GM19467 (cell line): ENCODE measurements around the gene CA5A.
A peak's percentile ranks its signal among the peaks of the same experiment; 100 is the strongest.
"Not testable (repeated sequence)": the region's sequence is repeated elsewhere in the genome, so short reads cannot be mapped to it uniquely, and the experiment has no call there.

ENCODE experiments used
- ATAC-seq: cut with Tn5 transposase; IDR thresholded peaks from one replicate; pipeline ENCODE4 v1.9.1; 2021; ENCODE audit warnings: mild to moderate bottlenecking, moderate library complexity; ENCODE audit not compliant: unreplicated experiment

CA5A gene

DNA sequence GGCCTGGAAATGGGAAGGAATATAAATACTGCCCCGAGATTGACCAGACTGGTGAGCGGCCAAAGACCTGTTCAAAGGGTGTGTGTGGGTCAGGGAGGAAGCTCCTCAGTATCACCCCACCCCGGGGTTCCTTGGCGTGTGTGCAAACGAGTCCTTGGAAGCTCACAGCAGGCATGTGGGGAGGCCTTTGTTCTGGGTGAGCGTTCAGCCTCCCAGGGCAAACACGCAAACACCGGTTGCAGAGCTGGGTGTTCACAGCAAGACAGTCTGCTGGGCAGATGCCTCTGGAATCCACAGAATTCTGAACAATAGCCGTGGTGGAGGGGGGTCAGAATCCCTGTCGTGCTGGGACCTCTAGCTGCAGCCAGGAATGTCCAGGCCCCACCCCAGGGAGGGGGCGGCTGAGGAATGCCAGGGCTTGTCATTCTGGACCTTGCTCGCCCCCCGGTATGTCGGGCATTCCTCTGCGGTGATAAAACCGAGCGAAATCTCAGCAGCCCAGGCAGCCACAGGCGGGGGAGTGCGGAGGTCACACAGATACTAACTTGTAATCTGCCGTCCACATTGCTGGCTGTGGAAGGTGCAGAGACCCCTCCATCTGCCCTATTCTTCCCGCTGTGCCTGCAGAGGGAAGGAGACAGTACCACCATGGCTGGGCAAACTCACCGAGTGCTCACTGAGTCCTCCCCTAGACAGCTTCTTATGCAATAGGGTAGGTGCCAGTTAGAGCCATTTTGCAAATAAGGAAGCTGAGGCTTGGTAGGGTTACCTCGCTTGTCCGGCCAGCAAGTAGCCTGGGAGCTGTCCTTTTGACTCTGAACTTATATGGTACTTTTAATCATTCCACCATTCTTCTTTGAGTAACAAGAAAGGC is 65.7 kb downstream of the CA5A start:
- ATAC-seq, result not testable (repeated sequence)

DNA sequence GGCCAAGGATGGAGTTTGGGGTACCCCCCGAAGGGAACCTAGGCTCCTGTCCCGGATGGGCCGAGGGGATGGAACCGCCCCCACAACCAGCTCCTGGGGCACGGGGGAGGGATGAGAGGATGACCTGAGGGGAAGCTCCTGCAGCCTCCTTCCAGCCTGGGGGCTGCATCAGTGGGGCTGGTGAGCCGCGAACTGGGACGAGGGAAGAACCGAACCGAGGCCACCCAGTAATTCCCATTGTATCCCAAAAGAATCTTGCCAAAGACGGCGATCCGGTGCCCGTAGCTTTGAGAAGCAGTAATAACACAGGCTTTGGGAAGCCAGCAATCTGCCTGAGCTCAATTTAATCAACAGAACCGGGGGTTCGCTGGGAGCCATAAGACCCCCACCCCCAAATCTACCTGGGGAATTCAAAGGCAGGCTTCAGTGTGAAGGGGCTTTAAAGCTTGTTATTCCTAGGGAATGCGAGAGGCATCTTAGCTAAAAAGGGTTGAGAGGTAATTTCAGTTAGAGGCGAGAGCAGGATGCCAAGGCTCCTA is 66.4 kb downstream of the CA5A start:
- not testable (repeated sequence) for ATAC-seq

DNA sequence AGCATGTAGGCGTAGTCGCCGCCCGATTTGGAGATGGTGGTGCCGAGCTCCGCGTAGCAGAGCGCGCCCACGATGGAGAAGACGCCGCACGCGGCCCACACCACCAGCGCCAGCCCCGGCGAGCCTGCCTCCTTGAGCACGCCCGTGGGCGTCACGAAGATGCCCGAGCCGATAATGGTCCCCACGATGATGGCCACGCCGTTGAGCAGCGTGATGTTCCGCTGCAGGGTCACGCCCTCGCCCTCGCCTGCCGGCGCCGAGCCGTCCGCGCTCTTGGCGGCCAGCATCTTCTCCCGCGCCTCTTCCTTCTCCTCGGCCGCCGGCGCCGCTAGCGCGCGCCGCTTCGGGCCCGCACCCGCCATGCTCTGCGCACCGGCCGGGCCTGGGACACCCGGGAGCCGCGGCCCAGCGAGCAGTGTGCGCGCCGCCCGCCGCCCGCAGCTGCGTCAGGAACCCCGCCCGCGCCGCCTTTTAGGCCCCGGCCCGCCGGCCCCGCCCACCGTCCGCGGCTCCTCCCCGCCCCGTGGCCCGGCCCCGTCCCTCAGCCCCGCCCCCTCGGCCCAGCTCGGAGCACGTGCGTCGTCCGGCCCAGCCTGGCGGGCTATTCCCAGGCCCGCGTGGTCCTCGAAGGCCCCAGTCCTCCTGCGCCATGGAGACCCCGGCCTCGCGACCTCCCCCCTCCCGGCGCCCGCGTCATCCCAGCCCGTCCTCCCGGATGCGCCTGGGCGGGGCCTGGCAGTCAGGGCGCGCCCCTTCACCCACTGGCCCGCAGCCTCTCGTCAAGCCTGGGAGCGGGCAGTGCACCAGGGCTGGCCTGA is 67.1 kb downstream of the CA5A start, which contains the start of gene SLC7A5:
SLC7A5 (minus strand) TSS at position 447 of the 818 bp plus-strand sequence; CDS start at position 362, 85 bp downstream.
- ATAC-seq, result peak; percentile 46

DNA sequence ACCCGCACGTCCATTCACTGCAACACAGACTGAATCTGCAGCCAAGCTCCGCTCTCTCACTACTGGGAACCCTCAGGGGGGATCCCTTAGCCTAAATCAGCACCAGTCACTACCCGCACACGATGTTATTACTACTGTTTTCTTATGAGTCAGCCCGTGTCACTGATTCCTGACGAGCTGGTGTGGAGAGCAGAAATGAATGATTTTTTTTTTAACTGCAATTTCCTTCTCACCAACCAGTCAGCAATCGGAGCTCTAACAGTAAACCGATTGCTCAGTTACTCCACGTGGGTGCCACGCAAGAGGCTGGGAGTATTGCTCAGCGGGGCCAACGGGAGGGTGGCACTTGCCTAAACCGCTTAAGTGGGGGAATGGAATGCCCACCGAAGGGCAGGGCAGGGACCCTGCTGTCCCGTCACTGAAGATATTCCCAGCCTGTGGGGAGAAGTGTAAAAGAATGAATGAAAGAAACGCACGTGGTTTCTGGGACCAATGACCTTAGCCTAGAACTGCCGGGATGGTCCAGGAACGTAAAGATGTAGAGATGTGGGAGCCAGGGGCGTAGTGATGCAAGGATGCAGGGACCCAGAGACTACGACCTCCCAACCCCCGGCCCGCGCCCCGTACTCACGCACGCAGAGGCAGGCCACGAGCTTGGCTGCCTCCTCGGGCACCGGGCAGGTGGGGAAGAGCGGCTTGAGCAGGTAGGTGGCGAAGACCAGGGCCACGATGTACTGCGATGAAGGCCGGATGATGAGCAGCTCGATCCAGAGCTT is 67.9 kb downstream of the CA5A start:
- ATAC-seq, result not testable (repeated sequence)

DNA sequence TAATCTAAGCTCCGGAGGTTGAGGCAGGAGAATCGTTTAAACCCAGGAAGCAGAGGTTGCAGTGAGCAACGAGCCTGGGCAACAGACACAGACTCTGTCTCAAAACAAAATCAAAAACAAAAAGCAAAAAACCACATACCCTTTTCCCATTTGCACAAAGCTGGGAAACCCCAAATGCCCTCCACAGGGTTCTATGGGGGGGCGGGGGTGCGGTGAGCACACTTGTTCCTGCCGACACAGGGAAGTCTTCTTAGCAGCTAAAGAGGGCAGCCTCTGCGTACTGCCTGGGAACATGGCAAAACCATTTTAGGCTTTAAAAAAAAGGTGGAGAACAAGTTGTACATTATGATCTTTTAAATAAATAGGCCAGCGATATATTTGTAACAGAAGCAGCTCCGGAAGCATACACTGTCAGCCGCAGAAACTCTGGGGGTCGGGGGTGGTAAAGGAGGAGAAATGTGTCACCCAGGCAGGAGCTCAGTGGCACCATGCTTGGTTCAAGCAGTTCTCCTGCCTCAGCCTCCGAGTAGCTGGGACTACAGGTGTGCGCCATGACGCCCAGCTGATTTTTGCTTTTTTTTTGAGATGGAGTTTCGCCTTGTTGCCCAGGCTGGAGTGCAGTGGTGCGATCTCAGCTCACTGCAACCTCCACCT is 70.3 kb downstream of the CA5A start:
- not testable (repeated sequence) for ATAC-seq

DNA sequence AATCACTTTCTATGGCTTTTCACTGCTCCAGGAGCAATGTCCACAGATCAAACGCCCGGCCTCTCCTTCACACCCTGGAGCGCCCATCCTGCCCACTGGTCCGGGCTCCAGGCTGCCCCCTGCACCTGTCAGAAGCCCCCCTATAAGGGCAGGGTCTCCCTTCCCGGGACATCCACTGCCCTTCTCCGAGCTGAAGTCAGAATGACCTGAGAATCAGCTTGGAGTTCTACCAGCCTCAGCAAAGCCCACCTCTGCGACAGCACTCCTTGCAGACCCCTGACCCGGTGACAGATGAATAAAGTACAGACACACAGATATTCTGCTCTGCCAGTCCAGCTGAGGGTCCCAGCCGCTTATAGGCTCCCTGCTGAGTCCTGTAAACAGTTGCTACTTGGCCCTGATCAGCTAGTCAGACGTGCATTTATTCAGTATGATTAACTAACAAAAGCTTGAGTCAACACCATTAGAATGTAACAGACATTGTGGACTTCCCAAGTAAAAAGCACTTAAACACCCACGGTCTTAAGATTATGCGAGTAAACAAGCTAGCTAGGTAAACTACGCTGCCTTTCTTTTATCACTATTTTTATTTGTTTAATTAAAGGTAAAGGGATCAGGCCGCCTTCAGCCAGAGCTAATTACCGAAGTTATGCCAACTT is 71.9 kb downstream of the CA5A start:
- ATAC-seq, result no peak

DNA sequence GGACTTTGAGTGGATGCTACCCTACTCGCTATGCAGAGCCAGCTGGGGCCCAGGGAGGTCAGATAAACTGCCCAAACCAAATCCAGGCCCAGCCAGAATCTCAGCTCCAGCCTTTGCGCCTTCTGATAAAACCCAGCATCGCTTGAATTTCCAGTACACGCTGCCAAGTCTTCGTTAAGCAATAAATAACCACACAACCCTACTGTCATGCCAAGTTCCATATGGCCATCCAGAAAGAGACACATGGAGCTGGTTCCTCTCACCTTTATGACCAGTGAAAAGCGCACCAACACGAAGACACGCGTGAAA is 73.0 kb downstream of the CA5A start:
- ATAC-seq, result not testable (repeated sequence)

DNA sequence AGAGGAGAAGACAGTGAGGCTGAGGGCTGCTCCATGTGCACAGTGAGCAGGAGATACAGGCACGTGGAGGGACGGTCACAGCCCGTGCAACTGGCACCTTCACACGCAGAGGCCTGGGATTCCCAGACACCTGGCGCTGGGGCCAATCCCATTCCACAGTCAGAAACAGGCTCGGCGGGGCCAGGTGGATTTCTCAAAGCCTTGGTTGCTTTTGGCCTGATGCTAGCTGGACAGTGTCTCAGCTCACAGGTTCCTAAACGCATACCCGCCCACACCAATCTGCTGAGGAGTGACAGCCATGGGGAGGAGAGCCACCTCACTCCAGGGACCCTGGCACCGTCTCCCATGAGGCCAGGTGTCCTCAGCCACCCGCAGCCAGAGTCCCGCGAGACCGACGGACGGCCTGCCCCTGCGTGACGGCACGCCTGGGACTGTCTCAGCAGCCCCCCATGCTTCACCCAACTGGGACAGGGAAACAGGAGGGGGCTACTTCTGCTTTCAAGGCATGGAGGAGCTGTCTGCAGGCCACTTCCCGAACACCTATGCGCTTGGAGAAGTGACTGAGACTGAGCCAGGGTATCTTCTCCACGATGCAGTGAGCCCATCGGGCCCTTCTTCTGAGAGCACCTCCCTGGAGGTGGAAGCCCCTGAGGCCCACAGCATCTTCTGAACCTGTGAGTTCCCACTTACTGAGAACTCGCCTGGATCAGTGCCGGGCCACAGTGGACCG is 73.6 kb downstream of the CA5A start:
- ATAC-seq, result not testable (repeated sequence)

DNA sequence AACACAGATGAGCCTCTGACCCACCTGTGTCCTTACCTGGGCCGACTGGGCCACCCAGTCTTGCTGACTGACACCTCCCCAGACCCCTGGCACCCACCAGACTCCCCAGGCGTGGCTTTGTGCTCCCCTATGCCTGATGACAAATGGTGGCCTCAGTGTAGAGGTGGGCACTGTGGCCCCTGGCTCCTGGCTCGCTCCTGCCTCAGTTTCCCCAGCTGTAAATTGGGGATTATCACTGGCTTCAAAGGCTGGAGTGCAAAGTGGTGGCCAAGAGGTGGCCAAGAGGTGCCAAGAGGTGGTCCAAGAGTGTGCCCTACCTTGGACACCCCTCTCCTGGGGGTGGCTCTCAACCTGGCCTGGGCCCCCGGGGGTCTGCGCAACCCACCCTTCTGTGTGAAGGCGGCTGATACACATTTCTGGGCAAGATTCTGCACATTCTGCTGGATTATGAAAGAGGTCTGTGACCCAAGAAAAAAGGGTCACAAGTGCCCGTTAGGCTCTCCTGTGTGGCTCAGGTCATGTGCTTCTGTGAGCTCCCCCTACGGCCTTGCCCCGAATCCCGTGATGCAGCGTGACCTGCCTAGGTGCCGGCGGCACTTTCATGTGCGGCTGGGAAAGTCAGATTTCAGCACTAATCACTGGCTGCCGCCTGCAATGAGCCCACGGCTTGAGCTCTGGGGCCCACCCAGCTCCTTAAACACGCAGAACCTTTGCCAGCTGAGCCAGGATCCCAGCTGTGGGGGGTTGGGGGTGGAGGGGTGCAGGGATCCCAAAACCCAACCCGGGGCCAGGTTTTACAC is 74.8 kb downstream of the CA5A start:
- not testable (repeated sequence) for ATAC-seq

DNA sequence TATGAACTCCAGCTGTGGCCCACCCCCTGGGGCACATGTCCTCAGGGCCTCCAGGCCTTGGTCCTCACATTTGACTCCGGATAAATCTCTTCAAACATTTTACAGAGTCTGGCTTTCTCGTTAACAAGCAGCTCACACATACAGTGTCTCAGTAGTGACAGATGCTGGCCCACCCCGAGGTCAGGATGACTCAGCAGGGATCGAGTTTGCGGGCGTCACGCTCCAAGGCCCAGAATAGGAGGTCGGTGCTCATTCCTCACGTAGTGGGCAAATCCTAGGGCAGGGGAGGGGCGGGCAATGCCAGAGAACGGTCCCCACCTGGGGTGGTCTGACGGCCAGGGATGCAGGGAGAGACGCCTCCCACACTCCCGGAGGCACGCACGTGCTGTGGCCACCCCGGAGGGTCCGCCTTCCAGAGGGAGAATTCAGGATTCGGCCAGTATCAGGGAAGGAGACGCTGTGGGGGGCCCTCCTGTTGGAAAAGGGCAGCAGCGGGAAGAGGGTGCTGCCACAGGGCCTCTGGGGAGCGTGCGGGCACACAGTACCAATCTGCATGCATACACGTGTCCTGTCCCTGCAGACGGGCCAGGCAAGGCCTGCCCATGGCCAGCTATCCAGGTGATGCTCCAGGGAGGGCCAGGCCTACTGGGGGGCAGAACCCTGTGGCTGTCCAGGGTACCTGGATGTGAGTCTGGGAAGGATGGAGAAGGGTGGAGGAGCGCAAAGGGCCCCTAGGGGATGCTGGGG is 75.6 kb downstream of the CA5A start:
- no peak for ATAC-seq

DNA sequence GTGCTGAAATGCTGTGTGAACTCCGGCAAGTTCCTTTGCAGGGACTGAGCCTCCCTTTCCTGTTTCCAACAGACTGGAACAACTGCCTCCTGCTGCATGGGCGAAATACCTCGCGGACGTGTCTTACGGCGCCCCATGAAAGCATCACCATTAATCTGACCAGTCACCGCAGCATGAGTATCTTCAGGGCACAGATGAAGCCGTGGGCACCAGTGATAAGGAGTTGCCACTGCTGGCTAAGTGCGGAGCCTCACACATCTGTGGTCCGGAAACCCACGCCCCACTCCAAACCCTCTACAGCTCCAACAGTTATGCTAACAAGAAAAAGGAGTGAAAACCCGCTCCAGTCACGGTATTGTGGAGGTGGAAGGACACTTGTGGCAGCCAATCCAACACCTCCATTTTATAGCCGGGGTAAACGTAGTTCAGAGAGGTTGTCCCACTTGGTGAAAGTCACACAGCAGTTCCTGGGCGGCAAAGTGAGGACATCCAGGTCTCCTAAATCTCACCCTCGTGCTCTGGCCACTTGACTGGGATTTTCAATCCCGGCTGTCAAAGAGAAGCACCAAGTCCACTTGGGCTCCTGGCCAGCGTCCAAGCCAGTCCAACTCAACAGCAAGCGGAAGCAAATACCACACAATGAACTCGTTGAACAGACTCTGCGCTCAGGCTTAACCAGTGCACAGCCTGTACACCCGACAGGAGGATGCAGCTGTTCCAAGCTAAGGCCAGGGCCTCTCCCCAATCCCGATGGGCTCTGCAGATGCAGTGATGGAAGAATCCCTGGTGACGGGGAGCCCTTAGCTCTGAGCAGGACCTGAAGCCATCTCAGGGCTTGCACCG is 78.0 kb downstream of the CA5A start:
- not testable (repeated sequence) for ATAC-seq

DNA sequence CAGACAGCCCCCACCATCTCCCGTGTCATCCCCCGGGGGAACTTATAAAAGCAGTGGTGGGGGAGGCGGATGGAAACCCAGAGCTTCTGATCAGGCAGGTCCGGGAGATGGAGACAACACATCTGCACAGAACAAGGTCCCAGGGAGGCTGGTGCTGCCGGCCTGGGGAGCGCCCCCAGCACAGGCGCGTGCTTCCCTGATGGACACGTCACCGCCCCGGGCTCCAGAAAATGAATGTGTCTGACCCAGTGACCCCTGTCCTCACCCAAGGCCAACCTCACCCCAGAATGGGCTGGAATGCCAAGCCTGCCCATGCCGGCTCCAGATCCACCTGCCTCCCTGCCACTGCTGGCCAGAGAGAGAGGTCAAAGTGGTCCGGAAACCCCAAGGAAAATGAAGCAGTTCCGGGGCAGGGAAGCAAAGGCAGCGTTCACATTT is 79.5 kb downstream of the CA5A start:
- no peak for ATAC-seq

DNA sequence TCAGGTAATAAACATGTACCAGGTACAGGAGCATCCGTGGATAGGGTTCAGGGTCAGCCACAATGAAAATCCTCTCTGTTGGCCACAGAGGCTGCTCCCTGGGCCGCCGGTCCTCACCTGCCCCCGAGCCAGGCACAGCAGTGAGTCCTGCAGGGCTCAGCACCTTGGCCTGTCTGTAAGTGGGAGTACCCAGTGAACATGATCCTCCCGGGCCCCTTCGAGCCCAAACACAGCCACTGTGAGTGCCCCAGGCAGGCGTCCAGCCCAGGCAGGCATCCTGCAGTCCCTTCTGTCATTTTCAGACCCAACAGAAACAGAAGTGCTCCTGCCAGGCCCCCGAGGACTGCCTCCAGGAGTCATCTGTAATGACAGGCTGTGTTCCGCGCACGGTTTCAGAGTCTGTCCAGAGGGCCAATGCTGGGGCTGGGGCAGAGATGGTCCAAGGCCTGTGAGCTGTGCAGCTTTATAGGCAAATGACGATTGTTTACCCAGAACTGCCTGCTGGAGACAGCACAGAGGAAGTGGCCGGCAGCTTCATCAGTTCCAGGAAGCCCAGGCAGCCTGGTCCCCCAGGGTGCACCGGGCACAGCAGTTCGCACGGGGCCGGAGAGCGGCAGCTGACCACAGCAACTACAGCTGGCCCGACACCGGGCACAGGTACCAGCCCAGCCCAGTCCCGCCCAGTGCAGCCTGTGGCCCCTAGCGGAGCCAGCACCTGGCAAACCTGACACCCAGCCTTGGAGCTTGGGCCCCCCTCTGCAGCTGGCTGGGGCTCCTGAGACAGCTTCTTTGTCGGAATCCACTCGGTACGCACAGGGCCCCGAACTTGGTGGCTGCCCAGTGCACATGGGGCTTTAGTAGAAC is 80.2 kb downstream of the CA5A start:
- no peak for ATAC-seq

DNA sequence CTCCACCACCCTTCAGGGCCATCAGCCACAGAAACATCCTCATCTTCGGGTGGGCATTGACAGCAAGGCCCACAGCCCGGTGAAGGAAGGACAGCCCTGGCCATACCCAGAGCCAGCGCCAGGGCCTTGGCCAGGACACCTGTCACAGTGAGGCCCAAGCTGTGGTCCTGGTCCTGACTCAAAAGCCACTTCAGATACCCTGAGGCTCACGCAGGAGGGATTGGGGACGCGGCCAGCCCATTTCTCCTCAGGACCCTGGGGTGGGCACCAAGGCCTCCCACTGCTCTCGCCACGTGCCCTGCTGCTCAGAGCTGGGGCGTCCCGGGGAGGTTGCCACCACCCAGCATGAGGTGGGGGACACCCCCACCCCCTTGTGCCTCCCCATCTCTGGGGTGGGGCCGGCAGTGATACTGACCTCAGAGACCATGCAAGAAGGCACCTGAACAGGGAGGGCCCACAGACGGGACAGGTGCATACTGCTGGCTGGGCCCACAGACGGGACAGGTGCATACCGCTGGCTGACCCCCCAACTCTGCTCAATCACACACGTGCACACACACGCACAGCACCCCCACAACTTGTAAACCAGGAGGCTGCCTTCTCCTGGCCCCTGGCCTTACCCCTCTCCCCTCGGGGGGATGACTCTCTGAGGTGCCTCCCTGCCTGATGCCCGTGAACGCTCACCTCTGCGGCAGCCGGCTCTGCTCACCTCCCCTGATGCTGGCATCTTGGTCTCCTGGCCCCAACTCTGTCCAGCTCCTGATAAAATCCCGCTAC is 81.2 kb downstream of the CA5A start:
- no peak for ATAC-seq
